ENCODE data around the gene SPN. TPM values are rescaled to one million over a fixed set of nuclear protein-coding genes. Genes with fewer than 3 reads are reported as not detected.

The SPN gene
- total RNA-seq, 3 donors from 2014 or later: 4.4 to 6.0 (median 4.5) TPM

GRCh38 chr16:29673501-29673900 is 10.5 kb downstream of the SPN start:
- DNase-seq: no peak
- ATAC-seq: no peak
- no peak overlapping the region for H3K4me3 ChIP-seq

GRCh38 chr16:29674188-29674587 is 11.1 kb downstream of the SPN start:
- Histone ChIP-seq H3K4me1 (ENCODE audit: low read depth) (peaks cover 9% of the 10 kb centered on the region), H3K9me3 (no peaks in the 10 kb centered on the region), H3K36me3 (ENCODE audit: low read depth) (no peaks in the 10 kb centered on the region), H3K4me3 (no peak overlapping the region)
- intact Hi-C loops (cut with DNase I, micrococcal nuclease): no loop called here
- ATAC-seq (peak; percentile 76), DNase-seq (peak; percentile 71 to 78 (median 73))
- no peak for TF ChIP-seq CTCF (IDR thresholded peaks at IDR 0.05)

More at GRCh38 chr16:29673501-29673900, 10.5 kb downstream of the SPN start:
- no peaks in the 10 kb centered on the region for H3K9me3 ChIP-seq
- peaks cover 9% of the 10 kb centered on the region for H3K4me1 ChIP-seq (ENCODE audit: low read depth)
- TF ChIP-seq CTCF (IDR thresholded peaks at IDR 0.05): no peak
- no peaks in the 10 kb centered on the region for H3K36me3 ChIP-seq (ENCODE audit: low read depth)
- intact Hi-C loops (cut with DNase I, micrococcal nuclease): no loop called here

GRCh38 chr16:29675811-29676643 is 13.0 kb downstream of the SPN start:
- Histone ChIP-seq H3K36me3 (ENCODE audit: low read depth) (no peaks in the 10 kb centered on the region), H3K4me3 (no peak overlapping the region), H3K4me1 (ENCODE audit: low read depth) (peaks cover 13% of the 10 kb centered on the region), H3K9me3 (no peaks in the 10 kb centered on the region)
- ATAC-seq (peak; percentile 40), DNase-seq (no peak)
- intact Hi-C loops (cut with DNase I, micrococcal nuclease): no loop called here
- no peak for TF ChIP-seq CTCF (IDR thresholded peaks at IDR 0.05)

- H3K9me3 ChIP-seq: no peaks in the 10 kb centered on the region
- peaks cover 13% of the 10 kb centered on the region for H3K4me1 ChIP-seq (ENCODE audit: low read depth)
- intact Hi-C loops (cut with DNase I, micrococcal nuclease): no loop called here
- DNase-seq (no peak), ATAC-seq (no peak)
- TF ChIP-seq CTCF (IDR thresholded peaks at IDR 0.05): no peak
- H3K4me3 ChIP-seq: no peak overlapping the region
- H3K36me3 ChIP-seq (ENCODE audit: low read depth): no peaks in the 10 kb centered on the region
Observed at GRCh38 chr16:29676989-29677785, 14.1 kb downstream of the SPN start.

- Histone ChIP-seq H3K4me3 (no peak within 1 kb of the TSS), H3K36me3 (ENCODE audit: low read depth) (no peaks in the 10 kb centered on the region), H3K4me1 (ENCODE audit: low read depth) (peaks cover 13% of the 10 kb centered on the region), H3K9me3 (no peaks in the 10 kb centered on the region)
- TF ChIP-seq CTCF (IDR thresholded peaks at IDR 0.05): no peak
- intact Hi-C loops (cut with DNase I, micrococcal nuclease): no loop called here
- DNase-seq: peak; percentile 72 to 79 (median 79)
- peak; percentile 74 for ATAC-seq
Observed at GRCh38 chr16:29678691-29679267, 15.7 kb downstream of the SPN start, which contains the start of gene QPRT. Gene QPRT (plus strand): TSS chr16:29679180. CDS start chr16:29679198, 18 bp downstream.

Measured in mucosa of descending colon (tissue), 3 donors.